HG03575 (cell line): ENCODE measurements around the gene HSPA6.
"Not testable (repeated sequence)": the region's sequence is repeated elsewhere in the genome, so short reads cannot be mapped to it uniquely, and the experiment has no call there.

ENCODE experiments used
- ATAC-seq: cut with Tn5 transposase; IDR thresholded peaks from one replicate; pipeline ENCODE4 v1.9.1; 2021; ENCODE audit not compliant: unreplicated experiment, insufficient number of reproducible peaks, low FRiP score; ENCODE audit errors: extremely low read depth

Gene HSPA6

DNA sequence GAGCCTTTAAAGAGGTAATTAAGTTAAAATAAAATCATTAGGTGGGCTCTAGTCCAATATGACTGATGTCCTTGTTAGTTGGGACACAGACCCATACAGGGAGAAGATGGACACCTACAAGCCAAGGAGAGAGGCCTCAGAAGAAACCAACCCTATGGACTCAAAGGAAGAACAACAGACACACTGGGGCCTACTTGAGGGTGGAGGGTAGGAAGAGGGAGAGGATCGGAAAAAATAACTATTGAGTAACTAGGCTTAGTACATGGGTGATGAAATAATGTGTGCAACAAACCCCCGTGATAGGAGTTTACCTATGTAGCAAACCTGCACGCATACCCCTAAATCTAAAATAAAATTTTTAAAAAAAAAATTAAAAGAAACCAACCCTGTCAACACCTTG, 30.0 kb downstream of the HSPA6 start:
- ATAC-seq, result not testable (repeated sequence)

- not testable (repeated sequence) for ATAC-seq
Observed at GRCh38 chr1:161554815-161555417, 30.6 kb downstream of the HSPA6 start.

- ATAC-seq, result not testable (repeated sequence)
Observed at GRCh38 chr1:161556143-161556542, 31.8 kb downstream of the HSPA6 start.

GRCh38 chr1:161556990-161557389, 32.6 kb downstream of the HSPA6 start:
- not testable (repeated sequence) for ATAC-seq

GRCh38 chr1:161557506-161558450, 33.4 kb downstream of the HSPA6 start:
- not testable (repeated sequence) for ATAC-seq

- not testable (repeated sequence) for ATAC-seq
Observed at GRCh38 chr1:161560960-161561715, 36.8 kb downstream of the HSPA6 start.

DNA sequence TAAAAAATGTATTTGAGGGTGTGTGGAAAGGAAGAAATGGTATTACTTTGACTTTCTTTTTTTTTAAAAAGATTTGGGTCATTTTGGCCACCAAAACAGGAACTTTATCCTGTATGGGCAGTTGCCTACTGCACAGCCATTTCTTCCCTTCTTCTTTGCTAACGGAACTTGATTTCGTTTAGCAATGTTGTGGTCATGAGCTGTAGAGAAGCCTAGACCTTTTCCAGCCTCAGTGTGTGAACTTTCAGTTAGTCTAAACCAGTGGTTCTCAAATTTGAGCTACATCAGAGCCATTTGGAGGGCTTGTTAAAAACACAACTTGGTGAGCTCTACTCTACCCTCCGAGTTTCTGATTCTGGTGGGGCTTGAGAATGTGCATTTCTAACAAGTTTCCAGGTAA, 38.1 kb downstream of the HSPA6 start:
- ATAC-seq, result not testable (repeated sequence)

DNA sequence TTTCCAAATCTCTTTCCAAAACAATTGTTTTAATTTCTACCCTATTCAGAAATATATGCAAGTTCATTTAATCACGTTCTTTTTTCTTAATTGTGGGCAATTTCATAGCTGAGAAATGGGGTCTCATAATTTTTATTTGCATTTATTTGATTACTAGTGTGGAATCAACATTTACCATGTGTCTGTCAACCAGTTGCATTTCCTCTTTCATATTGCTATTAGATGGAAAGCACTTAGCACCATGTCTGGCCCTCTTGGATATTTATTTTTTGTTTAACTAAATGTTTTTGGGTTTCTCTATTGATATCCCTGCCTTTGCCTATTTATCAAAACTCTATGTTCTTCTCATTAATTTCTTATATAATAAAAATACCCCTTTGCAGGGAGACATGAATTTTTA, 39.2 kb downstream of the HSPA6 start:
- not testable (repeated sequence) for ATAC-seq

DNA sequence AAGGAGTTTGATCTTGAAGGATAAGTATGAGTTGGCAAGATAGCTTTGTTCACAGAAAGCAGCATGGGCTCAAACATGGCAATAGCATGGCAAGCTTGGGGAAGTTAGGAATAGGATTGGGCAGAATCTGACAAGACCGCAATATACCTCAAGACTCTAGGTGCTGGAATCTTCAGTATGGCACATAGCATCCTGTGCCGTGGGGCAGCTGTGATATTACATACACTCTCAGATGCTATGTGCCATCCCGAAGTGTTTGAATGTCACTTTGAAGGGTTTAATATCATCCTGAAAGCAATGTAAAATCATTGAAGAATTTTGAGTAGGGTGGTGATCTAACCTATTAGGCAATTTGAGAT, 42.2 kb downstream of the HSPA6 start:
- ATAC-seq, result not testable (repeated sequence)

- ATAC-seq, result not testable (repeated sequence)
Observed at GRCh38 chr1:161571703-161572102, 47.4 kb downstream of the HSPA6 start.
